Measurements from ENCODE around the gene HPCAL1.
"Not testable (repeated sequence)": the region's sequence is repeated elsewhere in the genome, so short reads cannot be mapped to it uniquely, and the experiment has no call there.

Gene HPCAL1

GRCh38 chr2:10285556-10286198 is 17.0 kb upstream of the HPCAL1 start:
- no peak for DNase-seq

DNA sequence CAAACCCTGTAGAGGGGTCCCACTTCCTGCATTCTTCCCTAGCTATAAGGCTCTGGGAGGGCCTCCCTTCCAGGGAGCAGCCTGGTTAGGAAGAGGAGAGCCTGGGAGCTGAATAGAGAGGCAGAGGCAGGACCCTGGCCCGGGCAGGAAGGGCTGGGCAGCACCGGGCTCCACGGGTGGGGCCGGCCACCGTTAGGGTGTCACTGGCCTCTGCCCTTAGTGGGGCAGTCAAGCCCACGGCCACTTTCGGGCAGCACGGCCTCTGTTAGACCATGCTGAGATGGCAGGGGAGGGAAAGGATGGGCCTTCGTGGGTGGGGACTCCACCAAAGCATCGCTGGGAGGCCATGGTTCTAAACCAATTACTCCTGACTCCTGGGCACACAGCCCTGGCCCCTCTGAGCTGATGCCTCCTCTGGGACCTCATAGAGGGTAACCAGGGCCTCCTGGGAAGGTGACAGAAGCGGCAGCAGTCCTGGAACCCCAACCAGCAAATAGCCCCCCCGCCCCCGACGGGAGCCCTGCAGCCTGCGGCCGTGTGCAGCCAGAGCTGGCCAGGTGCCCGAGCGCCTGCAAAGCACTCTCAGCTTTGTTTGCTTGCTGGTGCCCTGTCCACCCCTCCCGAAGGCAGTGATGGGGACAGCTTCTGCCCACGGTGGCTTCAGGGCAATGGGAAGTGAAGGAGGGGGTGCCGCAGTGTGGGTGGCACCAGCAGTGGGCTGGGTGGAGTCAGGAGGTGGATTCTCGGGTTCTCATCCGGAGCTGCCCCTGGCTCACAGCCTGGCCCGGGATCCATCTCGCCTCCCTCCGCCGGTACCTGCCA is 16.3 kb upstream of the HPCAL1 start:
- DNase-seq = no peak

- no peak for DNase-seq
These were observed 14.9 kb upstream of the HPCAL1 start for GRCh38 chr2:10287761-10288160.

- DNase-seq = no peak
These were observed 14.1 kb upstream of the HPCAL1 start for GRCh38 chr2:10288606-10289005.

DNA sequence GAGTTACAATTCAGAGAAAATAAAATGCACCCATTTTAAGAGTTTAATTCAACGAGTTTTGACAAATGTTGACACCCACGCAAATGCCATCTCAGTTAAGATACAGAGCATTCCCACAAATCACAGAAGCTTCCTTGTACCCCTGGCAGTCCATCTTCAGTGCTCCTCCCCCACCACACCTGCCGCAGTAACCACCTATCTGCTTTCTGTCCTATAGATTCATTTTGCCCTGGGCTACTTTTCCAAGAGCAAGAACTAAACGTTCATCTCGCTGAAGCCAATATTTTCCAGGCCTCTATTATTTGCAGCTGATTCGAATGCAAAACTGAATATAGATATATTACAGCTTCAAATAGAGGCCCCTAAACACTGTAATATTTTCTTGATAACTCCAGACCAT is 13.4 kb upstream of the HPCAL1 start:
- no peak for DNase-seq

- no peak for DNase-seq
These were observed 12.8 kb upstream of the HPCAL1 start for GRCh38 chr2:10289891-10290290.

DNA sequence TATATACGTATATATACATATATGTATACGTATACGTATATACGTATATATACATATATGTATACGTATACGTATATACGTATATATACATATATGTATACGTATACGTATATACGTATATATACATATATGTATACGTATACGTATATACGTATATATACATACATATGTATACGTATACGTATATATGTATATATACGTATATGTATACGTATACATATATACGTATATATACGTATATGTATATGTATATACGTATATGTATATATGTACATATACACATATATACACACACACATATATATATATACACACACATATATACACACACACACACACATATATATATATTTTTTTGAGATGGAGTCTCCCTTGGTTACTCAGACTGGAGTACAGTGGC is 11.3 kb upstream of the HPCAL1 start:
- not testable (repeated sequence) for DNase-seq

GRCh38 chr2:10292033-10292432 is 10.7 kb upstream of the HPCAL1 start:
- no peak for DNase-seq

- DNase-seq = no peak
These were observed 9.1 kb upstream of the HPCAL1 start for GRCh38 chr2:10293603-10294002.

- no peak for DNase-seq
These were observed 8.6 kb upstream of the HPCAL1 start for GRCh38 chr2:10294077-10294476.

GRCh38 chr2:10295649-10296048 is 7.1 kb upstream of the HPCAL1 start:
- DNase-seq = not testable (repeated sequence)

GRCh38 chr2:10296142-10296541 is 6.6 kb upstream of the HPCAL1 start:
- DNase-seq = no peak

GRCh38 chr2:10297191-10297830 is 5.4 kb upstream of the HPCAL1 start:
- no peak for DNase-seq

GRCh38 chr2:10297959-10298531 is 4.7 kb upstream of the HPCAL1 start:
- no peak for DNase-seq

DNA sequence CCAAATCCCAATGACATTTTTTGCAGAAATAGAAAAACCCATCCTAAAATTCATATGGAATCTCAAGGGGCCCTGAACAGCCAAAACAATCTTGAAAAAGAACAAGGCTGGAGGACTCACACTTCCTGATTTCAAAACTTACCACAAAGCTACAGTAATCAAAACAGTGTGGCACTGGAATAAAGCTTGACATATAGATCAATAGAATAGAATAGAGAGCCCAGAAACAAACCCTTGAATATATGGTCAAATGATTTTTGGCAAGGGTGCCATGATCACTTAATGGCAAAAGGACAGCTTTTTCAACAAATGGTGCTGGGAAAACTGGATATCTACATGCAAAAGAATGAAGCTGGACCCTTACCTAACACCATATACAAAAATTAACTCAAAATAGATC is 3.9 kb upstream of the HPCAL1 start:
- DNase-seq = not testable (repeated sequence)

- DNase-seq = no peak
These were observed 2.3 kb upstream of the HPCAL1 start for GRCh38 chr2:10300328-10300920.

DNA sequence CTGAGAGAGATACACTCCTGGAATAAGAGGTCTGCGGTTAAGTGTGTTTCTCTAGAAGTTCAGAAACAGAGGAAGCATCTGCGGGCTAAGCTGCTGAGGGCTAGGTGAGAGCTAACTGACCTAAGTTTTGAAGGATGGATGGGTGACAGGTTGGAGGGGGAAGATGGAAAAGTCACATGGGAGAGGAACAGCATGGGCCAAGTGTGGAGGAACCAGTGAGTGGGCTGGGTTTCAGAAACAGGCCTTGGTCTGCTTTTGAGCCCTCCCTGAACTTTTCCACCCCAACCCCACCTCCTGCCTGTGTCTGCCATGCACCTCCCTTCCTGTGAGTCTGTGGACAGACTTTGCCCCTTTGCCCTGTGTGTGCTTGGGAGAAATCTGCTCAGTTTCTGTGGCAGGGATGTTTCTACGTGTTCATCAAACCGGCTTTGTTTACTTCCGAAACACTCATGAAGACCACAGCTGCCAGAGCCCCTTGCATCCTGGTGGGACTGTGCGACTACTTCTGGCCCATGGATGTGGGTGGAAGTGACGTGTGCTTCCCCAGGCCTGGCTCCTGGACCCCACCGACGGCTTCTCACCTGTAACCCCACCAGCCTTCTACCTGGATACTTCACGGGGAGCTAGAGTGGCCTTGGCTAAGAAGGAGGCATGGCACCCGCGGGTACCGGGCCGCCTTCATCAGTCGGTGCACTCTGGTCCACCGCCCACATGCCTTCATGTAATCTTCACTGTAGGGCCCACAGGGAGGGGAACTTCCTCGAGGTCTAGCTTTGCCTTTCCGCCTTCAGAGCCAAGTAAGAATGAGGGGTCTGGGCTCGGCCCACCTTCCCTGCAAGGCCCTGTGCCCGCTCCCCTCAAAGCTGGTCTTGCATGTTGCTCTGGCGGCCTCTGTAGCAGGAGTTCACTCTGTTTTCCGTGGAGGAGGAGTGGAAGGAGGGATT is 1.4 kb upstream of the HPCAL1 start:
- DNase-seq = no peak

- no peak for DNase-seq
These were observed 694 bp upstream of the HPCAL1 start for GRCh38 chr2:10301941-10302478.

- no peak for DNase-seq
These were observed 533 bp downstream of the HPCAL1 start for GRCh38 chr2:10303181-10303693.

DNA sequence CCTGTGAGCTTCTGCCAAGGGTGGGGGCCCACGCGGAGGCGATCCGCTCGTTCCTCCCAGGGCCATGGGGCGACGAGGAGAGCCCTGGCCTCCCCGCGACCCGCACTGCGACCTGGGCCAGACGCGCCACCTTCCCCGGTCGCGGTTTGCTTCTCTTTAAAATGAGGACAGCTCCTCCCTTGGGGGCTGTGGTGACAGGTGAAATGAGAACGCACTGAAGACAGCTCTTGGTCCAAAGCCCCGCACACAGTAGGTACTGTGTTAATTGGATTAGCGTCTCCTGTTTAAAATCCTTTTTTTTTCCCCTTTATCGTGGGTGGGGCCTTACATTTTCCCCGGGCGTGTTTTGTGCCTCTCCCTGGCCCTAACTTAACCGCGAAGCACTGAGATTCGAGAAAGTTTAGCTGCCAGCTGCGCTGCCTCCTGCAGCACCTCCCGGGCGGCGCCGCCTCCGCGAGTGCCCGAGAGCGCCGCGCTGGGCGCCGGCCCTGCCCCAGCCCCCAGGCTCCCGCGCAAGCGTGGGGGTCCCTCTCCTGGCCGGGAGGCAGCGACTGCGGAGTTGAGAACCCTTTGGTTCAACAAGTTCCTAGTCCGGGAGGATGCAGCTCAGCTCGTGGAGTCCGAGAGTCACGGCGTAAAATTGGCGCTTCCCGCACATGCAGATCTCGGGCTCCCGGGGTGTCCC is 1.1 kb downstream of the HPCAL1 start:
- DNase-seq = no peak

Data from SIG-M5 (cell line).